Uterus (tissue), 2 donors: ENCODE data around the gene OTOP1.

Experiments
- POLR2A ChIP-seq, 2 donors: fragments of 450-650 bp; IDR thresholded peaks; one replicate each; pipeline ENCODE4 v1.6.1; 2016; ENCODE audit warnings: antibody characterized with exemption in 2 of 2, mild to moderate bottlenecking in 1 of 2, moderate library complexity in 1 of 2
- TF ChIP-seq, protein P1 (sequence below), 4 experiments: fragments of 200-600 bp in 2 of 4; fragments of 450-650 bp in 2 of 4; sonication (generic) in 2 of 4; IDR thresholded peaks; one replicate each; pipeline ENCODE4 v1.5.1; 2016 to 2019; ENCODE audit warnings: antibody characterized with exemption in 4 of 4, mild to moderate bottlenecking in 2 of 4, moderate library complexity in 1 of 4

DNA sequence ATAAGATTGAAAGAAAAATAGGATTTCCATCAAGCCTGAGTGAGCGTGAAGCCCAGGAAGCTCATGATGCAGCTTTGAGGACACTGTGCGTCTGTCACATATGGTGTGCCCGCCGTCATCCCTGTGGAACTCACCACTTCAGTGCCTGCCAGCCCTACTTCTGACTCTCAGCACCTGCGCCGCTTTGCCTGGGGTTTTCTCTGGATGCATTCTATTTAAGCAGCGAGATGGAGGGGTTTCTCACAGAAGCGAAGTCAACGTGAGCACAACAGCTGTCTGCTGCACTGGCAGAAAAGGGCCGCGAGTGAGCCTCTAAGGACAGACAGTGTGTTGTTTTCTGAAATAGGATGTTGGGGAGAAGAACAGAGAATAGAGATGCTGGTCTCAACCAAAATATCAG, 27.5 kb upstream of the OTOP1 start:
- TF ChIP-seq, protein P1, sequence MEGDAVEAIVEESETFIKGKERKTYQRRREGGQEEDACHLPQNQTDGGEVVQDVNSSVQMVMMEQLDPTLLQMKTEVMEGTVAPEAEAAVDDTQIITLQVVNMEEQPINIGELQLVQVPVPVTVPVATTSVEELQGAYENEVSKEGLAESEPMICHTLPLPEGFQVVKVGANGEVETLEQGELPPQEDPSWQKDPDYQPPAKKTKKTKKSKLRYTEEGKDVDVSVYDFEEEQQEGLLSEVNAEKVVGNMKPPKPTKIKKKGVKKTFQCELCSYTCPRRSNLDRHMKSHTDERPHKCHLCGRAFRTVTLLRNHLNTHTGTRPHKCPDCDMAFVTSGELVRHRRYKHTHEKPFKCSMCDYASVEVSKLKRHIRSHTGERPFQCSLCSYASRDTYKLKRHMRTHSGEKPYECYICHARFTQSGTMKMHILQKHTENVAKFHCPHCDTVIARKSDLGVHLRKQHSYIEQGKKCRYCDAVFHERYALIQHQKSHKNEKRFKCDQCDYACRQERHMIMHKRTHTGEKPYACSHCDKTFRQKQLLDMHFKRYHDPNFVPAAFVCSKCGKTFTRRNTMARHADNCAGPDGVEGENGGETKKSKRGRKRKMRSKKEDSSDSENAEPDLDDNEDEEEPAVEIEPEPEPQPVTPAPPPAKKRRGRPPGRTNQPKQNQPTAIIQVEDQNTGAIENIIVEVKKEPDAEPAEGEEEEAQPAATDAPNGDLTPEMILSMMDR (IDR thresholded peaks at IDR 0.05) = no peak
- TF ChIP-seq POLR2A (IDR thresholded peaks at IDR 0.05) = no peak
